Astrocyte (in vitro differentiated cells and primary cell): ENCODE measurements around the gene ALMS1. TPM values are rescaled to one million over a fixed set of nuclear protein-coding genes. Genes with fewer than 3 reads are reported as not detected.

ENCODE experiments used
- DNase-seq: peaks from one replicate; pipeline ENCODE4 v3.0.0-alpha.2; 2010; ENCODE audit warnings: low read depth
- FAIRE-seq: peaks from 2 replicates; lab custom pipeline; 2011; peaks lifted over from hg19 to GRCh38; lab: Jason Lieb, UNC
- H2AFZ ChIP-seq: 2 replicates; pipeline ENCODE4 v1.6.0; 2012; ENCODE audit warnings: low read depth, low read length, inconsistent platforms
- H3K27ac ChIP-seq: 2 replicates; pipeline ENCODE4 v1.5.1; 2011; ENCODE audit warnings: low read depth, low read length, inconsistent platforms
- H3K27me3 ChIP-seq: 2 replicates; pipeline ENCODE4 v1.6.0; 2011; ENCODE audit warnings: low read length, inconsistent platforms; ENCODE audit not compliant: insufficient read depth
- H3K36me3 ChIP-seq: 2 replicates; pipeline ENCODE4 v1.5.1; 2011; ENCODE audit warnings: low read length, inconsistent platforms; ENCODE audit not compliant: insufficient read depth
- H3K4me1 ChIP-seq: 2 replicates; pipeline ENCODE4 v1.5.1; 2011; ENCODE audit warnings: low read length, inconsistent platforms; ENCODE audit not compliant: insufficient read depth
- H3K4me2 ChIP-seq: 2 replicates; pipeline ENCODE4 v1.6.0; 2012; ENCODE audit warnings: low read length, inconsistent platforms
- H3K4me3 ChIP-seq: 2 replicates; pipeline ENCODE4 v1.5.1; 2011; ENCODE audit warnings: low read depth, mild to moderate bottlenecking, low read length, inconsistent platforms; ENCODE audit not compliant: insufficient read depth
- H3K79me2 ChIP-seq: 2 replicates; pipeline ENCODE4 v1.6.0; 2012; ENCODE audit warnings: mild to moderate bottlenecking, low read length, inconsistent platforms; ENCODE audit not compliant: insufficient read depth
- H3K9ac ChIP-seq: 2 replicates; pipeline ENCODE4 v1.6.0; 2012; ENCODE audit warnings: mild to moderate bottlenecking, low read length, inconsistent platforms
- H3K9me3 ChIP-seq: 2 replicates; pipeline ENCODE4 v1.5.1; 2012; ENCODE audit warnings: low read depth, mild to moderate bottlenecking, low read length, inconsistent platforms; ENCODE audit not compliant: insufficient read depth
- H4K20me1 ChIP-seq: 2 replicates; pipeline ENCODE4 v1.6.0; 2012; ENCODE audit warnings: low read length, inconsistent platforms; ENCODE audit not compliant: insufficient read depth
- H3K27ac Mint-ChIP-seq: one replicate; pipeline ENCODE4 v1.8.0; 2021; ENCODE audit warnings: mild to moderate bottlenecking, mixed read lengths; ENCODE audit not compliant: unreplicated experiment
- H3K27me3 Mint-ChIP-seq: one replicate; pipeline ENCODE4 v1.8.0; 2021; ENCODE audit warnings: low read depth, mixed read lengths; ENCODE audit not compliant: unreplicated experiment
- H3K36me3 Mint-ChIP-seq: one replicate; pipeline ENCODE4 v1.8.0; 2021; ENCODE audit warnings: low read depth, mixed read lengths; ENCODE audit not compliant: unreplicated experiment
- H3K4me1 Mint-ChIP-seq: one replicate; pipeline ENCODE4 v1.8.0; 2021; ENCODE audit warnings: low read depth, mixed read lengths; ENCODE audit not compliant: unreplicated experiment
- H3K4me3 Mint-ChIP-seq: one replicate; pipeline ENCODE4 v1.8.0; 2021; ENCODE audit warnings: mild to moderate bottlenecking, moderate library complexity, mixed read lengths; ENCODE audit not compliant: unreplicated experiment
- H3K9me3 Mint-ChIP-seq: one replicate; pipeline ENCODE4 v1.8.0; 2021; ENCODE audit warnings: mild to moderate bottlenecking, mixed read lengths; ENCODE audit not compliant: unreplicated experiment
- CTCF ChIP-seq: IDR thresholded peaks from 2 replicates; pipeline ENCODE4 v1.5.1; 2011; ENCODE audit warnings: low read depth, mild to moderate bottlenecking, inconsistent platforms, low read length, moderate library complexity; ENCODE audit not compliant: insufficient read depth
- EZH2 ChIP-seq: IDR thresholded peaks from 2 replicates; pipeline ENCODE4 v1.6.1; 2012; ENCODE audit warnings: mild to moderate bottlenecking, low read length, inconsistent platforms; ENCODE audit not compliant: insufficient read depth
- total RNA-seq: library from RNA; stranded (reverse); gene quantifications from 2 replicates; pipeline ENCODE4 v1.2.1, GENCODE V29; 2021

ALMS1 gene
- total RNA-seq, 1 donor from 2014 or later: 14.6 TPM

GRCh38 chr2:73610111-73610510, 224.5 kb downstream of the ALMS1 start:
- H3K4me3 ChIP-seq: no peak overlapping the region
- no peak overlapping the region for H3K4me2 ChIP-seq
- no peaks in the 10 kb centered on the region for H3K27me3 Mint-ChIP-seq
- peaks cover 2% of the 10 kb centered on the region for H3K9me3 Mint-ChIP-seq
- H3K9ac ChIP-seq: no peak overlapping the region
- TF ChIP-seq CTCF (no peak), EZH2 (no peak)
- DNase-seq: peak; percentile 40
- H2AFZ ChIP-seq: no peak overlapping the region
- peaks cover 4% of the 10 kb centered on the region for H3K36me3 ChIP-seq
- no peaks in the 10 kb centered on the region for H3K4me1 ChIP-seq
- no peaks in the 10 kb centered on the region for H3K79me2 ChIP-seq
- peaks cover 16% of the 10 kb centered on the region for H3K36me3 Mint-ChIP-seq
- no peak overlapping the region for H3K4me3 Mint-ChIP-seq
- H3K27ac Mint-ChIP-seq: no peak overlapping the region
- peaks cover 4% of the 10 kb centered on the region for H3K4me1 Mint-ChIP-seq
- no peaks in the 10 kb centered on the region for H3K27me3 ChIP-seq
- H3K9me3 ChIP-seq: no peaks in the 10 kb centered on the region
- no peaks in the 10 kb centered on the region for H4K20me1 ChIP-seq
- no peak for FAIRE-seq
- H3K27ac ChIP-seq: no peak overlapping the region

- Histone ChIP-seq H3K4me2 (no peak overlapping the region), H3K9ac (no peak overlapping the region), H4K20me1 (no peaks in the 10 kb centered on the region), H3K4me3 (no peak overlapping the region), H3K4me1 (no peaks in the 10 kb centered on the region), H2AFZ (no peak overlapping the region), H3K79me2 (no peaks in the 10 kb centered on the region), H3K27me3 (no peaks in the 10 kb centered on the region), H3K36me3 (peaks cover 4% of the 10 kb centered on the region), H3K27ac (no peak overlapping the region), H3K9me3 (no peaks in the 10 kb centered on the region)
- DNase-seq: no peak
- FAIRE-seq: no peak
- no peaks in the 10 kb centered on the region for H3K27me3 Mint-ChIP-seq
- peaks cover 19% of the 10 kb centered on the region for H3K36me3 Mint-ChIP-seq
- no peak overlapping the region for H3K4me3 Mint-ChIP-seq
- TF ChIP-seq CTCF: no peak
- TF ChIP-seq EZH2: no peak
- peaks cover 2% of the 10 kb centered on the region for H3K9me3 Mint-ChIP-seq
- H3K4me1 Mint-ChIP-seq: peaks cover 4% of the 10 kb centered on the region
- H3K27ac Mint-ChIP-seq: no peak overlapping the region
Observed at GRCh38 chr2:73611193-73611592, 225.6 kb downstream of the ALMS1 start.

- no peak overlapping the region for H3K4me3 Mint-ChIP-seq
- no peak overlapping the region for H3K27ac Mint-ChIP-seq
Observed at GRCh38 chr2:73611867-73612266, 226.2 kb downstream of the ALMS1 start.

More at GRCh38 chr2:73611867-73612266, 226.2 kb downstream of the ALMS1 start:
- Histone ChIP-seq H3K27me3 (no peaks in the 10 kb centered on the region), H3K36me3 (peaks cover 4% of the 10 kb centered on the region), H3K4me1 (no peaks in the 10 kb centered on the region), H3K79me2 (no peaks in the 10 kb centered on the region), H3K9ac (no peak overlapping the region), H3K4me2 (no peak overlapping the region), H3K27ac (no peak overlapping the region), H4K20me1 (no peaks in the 10 kb centered on the region), H3K4me3 (no peak overlapping the region), H2AFZ (no peak overlapping the region), H3K9me3 (no peaks in the 10 kb centered on the region)
- FAIRE-seq (no peak), DNase-seq (peak; percentile 4)
- Mint-ChIP-seq H3K9me3 (peaks cover 2% of the 10 kb centered on the region), H3K27me3 (peaks cover 3% of the 10 kb centered on the region), H3K36me3 (peaks cover 19% of the 10 kb centered on the region), H3K4me1 (peaks cover 4% of the 10 kb centered on the region)
- no peak for TF ChIP-seq CTCF
- no peak for TF ChIP-seq EZH2
